Astrocyte of the spinal cord (primary cell): ENCODE measurements around the gene RNF208.

ENCODE experiments used
- DNase-seq: peaks from one replicate; pipeline ENCODE4 v3.0.0; 2011; ENCODE audit warnings: low read depth, low spot score
- H3K4me3 ChIP-seq: 2 replicates; pipeline ENCODE4 v1.5.1; 2011; ENCODE audit warnings: low read depth, mild to moderate bottlenecking, low read length, moderate library complexity
- CTCF ChIP-seq: IDR thresholded peaks from 2 replicates; pipeline ENCODE4 v1.5.1; 2012; ENCODE audit warnings: low read depth, mild to moderate bottlenecking, low read length, inconsistent platforms
- in situ Hi-C: cut with HindIII; loops from 2 replicates; pipeline ENCODE4 v1.10.0; 2017; ENCODE audit warnings: low sequenced_read_pairs

Gene RNF208

GRCh38 chr9:137178939-137179630, 43.0 kb downstream of the RNF208 start:
- no peak for TF ChIP-seq CTCF
- H3K4me3 ChIP-seq: no peak overlapping the region
- in situ Hi-C loops: no loop called here
- DNase-seq: no peak

- no peak overlapping the region for H3K4me3 ChIP-seq
- no peak for DNase-seq
- no peak for TF ChIP-seq CTCF
- in situ Hi-C loops: no loop called here
Observed at GRCh38 chr9:137178201-137178938, 43.7 kb downstream of the RNF208 start.

GRCh38 chr9:137176302-137177182, 45.5 kb downstream of the RNF208 start:
- peak; percentile 75 for TF ChIP-seq CTCF
- in situ Hi-C loops: no loop called here
- DNase-seq: peak; percentile 18

GRCh38 chr9:137175345-137175961, 46.6 kb downstream of the RNF208 start:
- in situ Hi-C loops: no loop called here
- DNase-seq: no peak
- H3K4me3 ChIP-seq: no peak overlapping the region
- peak; percentile 36 for TF ChIP-seq CTCF

More at GRCh38 chr9:137176302-137177182, 45.5 kb downstream of the RNF208 start:
- no peak overlapping the region for H3K4me3 ChIP-seq

- no peak for DNase-seq
Observed at GRCh38 chr9:137174722-137175293, 47.2 kb downstream of the RNF208 start.

More at GRCh38 chr9:137174722-137175293, 47.2 kb downstream of the RNF208 start:
- TF ChIP-seq CTCF: no peak
- in situ Hi-C loops: no loop called here
- no peak overlapping the region for H3K4me3 ChIP-seq
